HEK293 (cell line): ENCODE data around the gene JAM3.

ENCODE experiments used
- EGR2 ChIP-seq: fragments of 450-650 bp; formaldehyde crosslinking; IDR thresholded peaks from 2 replicates; pipeline ENCODE4 v1.5.1; 2016; ENCODE audit warnings: low read depth, missing biosample characterization, missing genetic modification characterization
- GLIS1 ChIP-seq: fragments of 450-650 bp; formaldehyde crosslinking; IDR thresholded peaks from 2 replicates; pipeline ENCODE4 v1.5.1; 2016; ENCODE audit warnings: missing biosample characterization, missing genetic modification characterization
- RBAK ChIP-seq: fragments of 450-650 bp; formaldehyde crosslinking; IDR thresholded peaks from 2 replicates; pipeline ENCODE4 v1.5.1; 2016; ENCODE audit warnings: missing biosample characterization, missing genetic modification characterization

DNA sequence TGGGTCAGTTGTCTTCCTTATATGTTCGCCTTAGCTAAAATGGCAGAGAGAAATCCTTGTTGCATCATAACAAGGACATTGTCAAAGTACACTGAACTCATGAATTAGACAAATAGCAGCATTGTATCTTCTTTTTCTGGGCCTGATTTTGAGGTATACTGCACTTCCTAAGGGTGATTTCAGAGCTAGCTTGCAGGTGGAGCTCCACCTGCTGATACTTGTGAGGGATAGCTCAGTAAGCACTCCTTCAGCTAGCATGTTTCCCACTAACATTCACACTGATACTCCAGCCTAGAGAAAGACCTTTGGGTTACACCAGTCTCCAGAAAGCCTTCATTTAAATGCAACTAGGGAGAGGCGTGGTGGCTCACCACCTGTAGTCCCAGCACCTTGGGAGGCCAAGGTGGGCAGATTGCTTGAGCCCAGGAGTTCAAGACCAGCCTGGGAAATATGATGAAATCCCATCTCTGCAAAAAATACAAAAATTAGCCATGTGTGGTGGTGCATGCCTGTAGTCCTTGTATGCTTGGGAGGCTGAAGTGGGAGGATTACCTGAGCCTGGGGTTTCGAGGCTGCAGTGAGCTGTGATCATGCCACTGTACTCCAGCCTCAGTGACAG lies 29.8 kb downstream of the JAM3 start:
- TF ChIP-seq RBAK (tag by site-specific recombination), result no peak
- no peak for TF ChIP-seq EGR2 (tag by site-specific recombination)
- no peak for TF ChIP-seq GLIS1
